NCI-H2029 (cell line): ENCODE measurements around the gene CCL25.

ENCODE experiments used
- DNase-seq: peaks from one replicate; lab custom pipeline; 2025; lab: John Stamatoyannopoulos, UW

The CCL25 gene

GRCh38 chr19:8109890-8110662 is 57.5 kb downstream of the CCL25 start:
- no peak for DNase-seq

- DNase-seq = no peak
Measured at GRCh38 chr19:8110931-8111330, 58.4 kb downstream of the CCL25 start.

GRCh38 chr19:8111376-8111775 is 58.8 kb downstream of the CCL25 start:
- no peak for DNase-seq
